ENCODE data around the gene ZBTB6. TPM values are rescaled to one million over a fixed set of nuclear protein-coding genes. Genes with fewer than 3 reads are reported as not detected.

ZBTB6 gene
- total RNA-seq, 1 donor from 2014 or later = 5.3 TPM

Other genes with a start within 250 kb of the ZBTB6 start
- not detected in 2 replicates for gene OR1L3, start 238.2 kb downstream of the ZBTB6 start, total RNA-seq
- not detected in 2 replicates for gene OR1L4, start 189.3 kb downstream of the ZBTB6 start, total RNA-seq
- not detected in 2 replicates for gene OR1L6, start 171.0 kb downstream of the ZBTB6 start, total RNA-seq
- gene OR5C1, start 124.4 kb downstream of the ZBTB6 start, total RNA-seq = not detected in 2 replicates
- not detected in 2 replicates for gene OR1K1, start 113.2 kb downstream of the ZBTB6 start, total RNA-seq
- gene PDCL, start 84.7 kb downstream of the ZBTB6 start, total RNA-seq = 42.6 and 49.5 TPM in 2 replicates
- gene RC3H2, start 8.0 kb downstream of the ZBTB6 start, total RNA-seq = 49.3 and 69.2 TPM in 2 replicates
- gene ZBTB26, start 18.2 kb upstream of the ZBTB6 start, total RNA-seq = 3.7 and 4.2 TPM in 2 replicates
- gene RABGAP1, start 27.7 kb upstream of the ZBTB6 start, total RNA-seq = 21.7 and 35.5 TPM in 2 replicates
- gene GPR21, start 120.3 kb upstream of the ZBTB6 start, total RNA-seq = 1.1 TPM in 1 of 2 replicates, not detected in the other